Testis (tissue), 3 donors: ENCODE data around the gene RNASE8. TPM values are rescaled to one million over a fixed set of nuclear protein-coding genes. Genes with fewer than 3 reads are reported as not detected.
A peak's percentile ranks its signal among the peaks of the same experiment; 100 is the strongest.

Experiments
- DNase-seq: peaks from one replicate; pipeline ENCODE4 v3.0.0-alpha.2; 2019
- H3K27ac ChIP-seq, 2 donors: fragments of 200-600 bp; sonication (generic); one replicate each; pipeline ENCODE4 v1.5.1; 2019
- H3K27me3 ChIP-seq: fragments of 200-600 bp; sonication (generic); one replicate; pipeline ENCODE4 v1.5.1; 2019
- H3K36me3 ChIP-seq: fragments of 200-600 bp; sonication (generic); one replicate; pipeline ENCODE4 v1.5.1; 2017; ENCODE audit warnings: low read depth; ENCODE audit errors: missing control alignments
- H3K4me1 ChIP-seq: fragments of 200-600 bp; sonication (generic); one replicate; pipeline ENCODE4 v1.5.1; 2019
- H3K4me3 ChIP-seq, 2 donors: fragments of 200-600 bp; sonication (generic); one replicate each; pipeline ENCODE4 v1.5.1; 2017 to 2019
- H3K9me3 ChIP-seq: fragments of 200-600 bp; sonication (generic); one replicate; pipeline ENCODE4 v1.5.1; 2017
- POLR2A ChIP-seq: fragments of 450-650 bp; IDR thresholded peaks from one replicate; pipeline ENCODE4 v1.6.1; 2017; ENCODE audit warnings: antibody characterized with exemption, mild to moderate bottlenecking, moderate library complexity
- WGBS, 2 donors: methylation state at CpG; one replicate each; pipeline ENCODE4 v1.1.5; 2018; 5-methylcytosine and 5-hydroxymethylcytosine counted together
- intact Hi-C: fragments of 100-400 bp; cut with DNase I; formaldehyde crosslinking; loops from one replicate; pipeline ENCODE4 v1.15.1; 2023; ENCODE audit warnings: low total_unique reads
- polyA plus RNA-seq: library from polyadenylated mRNA; stranded (reverse); fragments of 350-450 nt; fragmentation: Illumina TruSeq; extraction: RNeasy Lipid Tissue Mini Kit (QIAGEN cat#74804); gene quantifications from one replicate; pipeline ENCODE4 v1.2.3, GENCODE V29; 2014; ENCODE audit warnings: low read depth, low replicate concordance; ENCODE audit not compliant: insufficient read depth
- total RNA-seq, 2 donors: library from RNA; depleted of rRNA; stranded (reverse); fragments of >200 nt; gene quantifications; one replicate each; pipeline ENCODE4 v1.2.3, GENCODE V29; 2016
- TF ChIP-seq, protein P1 (sequence below), 3 experiments: fragments of 450-650 bp in 2 of 3; fragments of 200-600 bp in 1 of 3; sonication (generic) in 1 of 3; IDR thresholded peaks; one replicate each; pipeline ENCODE4 v1.5.1; 2016 to 2019; ENCODE audit warnings: antibody characterized with exemption in 3 of 3, mild to moderate bottlenecking in 2 of 3, moderate library complexity in 1 of 3

RNASE8 gene
- total and polyA plus RNA-seq, 3 donors from 2014 or later, result not detected

DNA sequence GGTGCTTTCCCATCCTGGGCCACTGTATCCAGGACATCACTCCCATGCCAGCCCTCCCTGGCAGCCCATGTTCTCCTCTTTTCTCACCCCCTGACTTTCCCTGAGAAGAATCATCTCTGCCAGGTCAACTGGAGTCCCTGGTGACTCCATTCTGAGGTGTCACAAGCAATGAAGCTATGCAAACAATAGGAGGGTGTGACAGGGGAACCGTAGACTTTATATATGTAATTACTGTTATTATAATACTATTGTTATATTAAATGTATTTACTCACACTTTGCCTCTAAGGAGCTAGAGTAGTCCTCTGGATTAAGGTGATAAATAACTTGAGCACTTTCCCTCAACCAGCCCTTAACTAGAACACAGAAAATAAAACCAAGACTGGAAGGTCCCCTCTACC is 31.6 kb downstream of the RNASE8 start:
- no peaks in the 10 kb centered on the region for H3K9me3 ChIP-seq
- WGBS, 2 donors, result 73 to 90% methylated on average over 1 of the region's 1 CpG
- no peak overlapping the region for H3K4me3 ChIP-seq
- no peak overlapping the region for H3K27ac ChIP-seq
- no peak for DNase-seq
- no peaks in the 10 kb centered on the region for H3K36me3 ChIP-seq
- TF ChIP-seq, protein P1, sequence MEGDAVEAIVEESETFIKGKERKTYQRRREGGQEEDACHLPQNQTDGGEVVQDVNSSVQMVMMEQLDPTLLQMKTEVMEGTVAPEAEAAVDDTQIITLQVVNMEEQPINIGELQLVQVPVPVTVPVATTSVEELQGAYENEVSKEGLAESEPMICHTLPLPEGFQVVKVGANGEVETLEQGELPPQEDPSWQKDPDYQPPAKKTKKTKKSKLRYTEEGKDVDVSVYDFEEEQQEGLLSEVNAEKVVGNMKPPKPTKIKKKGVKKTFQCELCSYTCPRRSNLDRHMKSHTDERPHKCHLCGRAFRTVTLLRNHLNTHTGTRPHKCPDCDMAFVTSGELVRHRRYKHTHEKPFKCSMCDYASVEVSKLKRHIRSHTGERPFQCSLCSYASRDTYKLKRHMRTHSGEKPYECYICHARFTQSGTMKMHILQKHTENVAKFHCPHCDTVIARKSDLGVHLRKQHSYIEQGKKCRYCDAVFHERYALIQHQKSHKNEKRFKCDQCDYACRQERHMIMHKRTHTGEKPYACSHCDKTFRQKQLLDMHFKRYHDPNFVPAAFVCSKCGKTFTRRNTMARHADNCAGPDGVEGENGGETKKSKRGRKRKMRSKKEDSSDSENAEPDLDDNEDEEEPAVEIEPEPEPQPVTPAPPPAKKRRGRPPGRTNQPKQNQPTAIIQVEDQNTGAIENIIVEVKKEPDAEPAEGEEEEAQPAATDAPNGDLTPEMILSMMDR (IDR thresholded peaks at IDR 0.05), result no peak
- no peak for TF ChIP-seq POLR2A
- no peaks in the 10 kb centered on the region for H3K27me3 ChIP-seq
- H3K4me1 ChIP-seq, result peaks cover 4% of the 10 kb centered on the region
- intact Hi-C loops, result no loop called here

- Histone ChIP-seq H3K4me1 (peaks cover 4% of the 10 kb centered on the region), H3K4me3 (no peak overlapping the region), H3K27me3 (no peaks in the 10 kb centered on the region), H3K9me3 (no peaks in the 10 kb centered on the region), H3K36me3 (no peaks in the 10 kb centered on the region), H3K27ac (no peak overlapping the region)
- 64 to 81% methylated on average over 5 of the region's 5 CpGs for WGBS, 2 donors
- no peak for TF ChIP-seq POLR2A
- TF ChIP-seq, protein P1 (IDR thresholded peaks at IDR 0.05), result no peak
- DNase-seq, result no peak
- intact Hi-C loops, result loop anchor here (10.0 kb wide), 1 partner anchor 75 kb away; no protein-coding TSS in a partner anchor
Measured at GRCh38 chr14:21089877-21090193, 32.2 kb downstream of the RNASE8 start.

- Histone ChIP-seq H3K4me1 (peaks cover 4% of the 10 kb centered on the region), H3K9me3 (no peaks in the 10 kb centered on the region), H3K4me3 (peak overlapping the region in 1 of 2 donors; percentile 12), H3K27me3 (no peaks in the 10 kb centered on the region), H3K27ac (no peak overlapping the region), H3K36me3 (no peaks in the 10 kb centered on the region)
- intact Hi-C loops, result loop anchor here (10.0 kb wide), 1 partner anchor 76 kb away; no protein-coding TSS in a partner anchor
- 55 to 80% methylated on average over 9 to 45 of the region's 45 CpGs for WGBS, 2 donors
- no peak for DNase-seq
- no peak for TF ChIP-seq POLR2A
- TF ChIP-seq, protein P1 (IDR thresholded peaks at IDR 0.05), result peak in 2 of 3 experiments; percentile 43 to 48
Measured at GRCh38 chr14:21090194-21090939, 32.7 kb downstream of the RNASE8 start.

DNA sequence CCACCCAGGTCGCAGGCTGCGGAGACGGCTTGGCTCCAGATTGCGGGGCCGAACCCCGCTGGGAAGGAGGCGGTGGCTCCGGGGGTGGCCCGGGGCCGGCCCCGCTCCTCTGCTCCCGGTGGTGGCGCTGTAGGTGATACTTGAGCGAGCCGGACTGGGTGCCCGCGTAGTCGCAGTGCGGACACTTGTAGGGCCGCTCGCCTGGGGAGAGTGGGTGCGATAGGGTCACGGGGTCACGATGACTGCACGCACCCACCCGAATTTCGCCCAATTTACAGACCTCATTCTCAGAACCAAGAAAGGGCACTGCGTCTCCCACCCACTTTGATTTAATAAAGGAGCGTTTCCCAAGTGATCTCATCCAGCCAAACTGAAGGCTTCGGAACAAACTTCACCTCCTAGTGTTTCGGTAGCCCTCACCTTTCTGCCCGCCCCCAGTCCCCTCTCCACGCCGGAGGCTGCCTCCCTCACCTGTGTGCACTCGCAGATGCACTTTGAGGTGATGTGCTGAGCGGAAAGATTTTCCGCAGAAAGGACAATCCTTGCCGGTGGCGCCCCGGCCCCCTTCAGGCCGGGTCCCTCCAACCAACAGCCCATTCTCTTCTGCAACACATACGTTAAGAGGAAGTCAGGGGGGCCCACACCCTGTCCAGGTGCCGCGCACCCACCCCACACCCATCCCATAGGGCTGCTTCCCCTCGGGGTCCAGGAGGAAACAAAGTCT is 33.5 kb downstream of the RNASE8 start:
- no peak for DNase-seq
- H3K4me3 ChIP-seq, result peak overlapping the region in 1 of 2 donors; percentile 20
- 69 to 81% methylated on average over 31 to 36 of the region's 45 CpGs for WGBS, 2 donors
- intact Hi-C loops, result loop anchor here (10.0 kb wide), 1 partner anchor 76 kb away; no protein-coding TSS in a partner anchor
- peaks cover 4% of the 10 kb centered on the region for H3K4me1 ChIP-seq
- no peaks in the 10 kb centered on the region for H3K9me3 ChIP-seq
- TF ChIP-seq, protein P1 (IDR thresholded peaks at IDR 0.05), result no peak
- no peak for TF ChIP-seq POLR2A
- H3K27me3 ChIP-seq, result no peaks in the 10 kb centered on the region
- H3K36me3 ChIP-seq, result no peaks in the 10 kb centered on the region
- no peak overlapping the region for H3K27ac ChIP-seq
